GM21360 (cell line): Measurements from ENCODE around the gene USP32.
"Not testable (repeated sequence)": the region's sequence is repeated elsewhere in the genome, so short reads cannot be mapped to it uniquely, and the experiment has no call there.

Source experiments
- ATAC-seq: cut with Tn5 transposase; IDR thresholded peaks from one replicate; pipeline ENCODE4 v1.9.1; 2021; ENCODE audit warnings: mild to moderate bottlenecking, moderate library complexity; ENCODE audit not compliant: unreplicated experiment

The USP32 gene

GRCh38 chr17:60372790-60373483 is 19.0 kb downstream of the USP32 start:
- ATAC-seq = no peak

- ATAC-seq = no peak
These were observed 20.0 kb downstream of the USP32 start for GRCh38 chr17:60371818-60372510.

- ATAC-seq = no peak
These were observed 20.5 kb downstream of the USP32 start for GRCh38 chr17:60371416-60371815.

- no peak for ATAC-seq
These were observed 22.2 kb downstream of the USP32 start for GRCh38 chr17:60369727-60370126.

GRCh38 chr17:60363700-60364405 is 28.1 kb downstream of the USP32 start:
- no peak for ATAC-seq

- no peak for ATAC-seq
These were observed 29.6 kb downstream of the USP32 start for GRCh38 chr17:60362329-60362728.

- ATAC-seq = no peak
These were observed 30.0 kb downstream of the USP32 start for GRCh38 chr17:60361889-60362288.

- no peak for ATAC-seq
These were observed 32.5 kb downstream of the USP32 start for GRCh38 chr17:60359415-60359814.

GRCh38 chr17:60358606-60359225 is 33.2 kb downstream of the USP32 start:
- no peak for ATAC-seq

GRCh38 chr17:60356940-60357339 is 35.0 kb downstream of the USP32 start:
- ATAC-seq = no peak

GRCh38 chr17:60355663-60356594 is 36.0 kb downstream of the USP32 start:
- ATAC-seq = no peak

GRCh38 chr17:60354223-60354622 is 37.7 kb downstream of the USP32 start:
- no peak for ATAC-seq

- no peak for ATAC-seq
These were observed 38.2 kb downstream of the USP32 start for GRCh38 chr17:60353773-60354172.

GRCh38 chr17:60352569-60352968 is 39.4 kb downstream of the USP32 start:
- ATAC-seq = no peak

GRCh38 chr17:60352071-60352470 is 39.9 kb downstream of the USP32 start:
- ATAC-seq = no peak

GRCh38 chr17:60351012-60351695 is 40.8 kb downstream of the USP32 start:
- no peak for ATAC-seq

GRCh38 chr17:60348616-60349015 is 43.3 kb downstream of the USP32 start:
- ATAC-seq = no peak

GRCh38 chr17:60345233-60345632 is 46.7 kb downstream of the USP32 start:
- ATAC-seq = no peak

- ATAC-seq = not testable (repeated sequence)
These were observed 49.4 kb downstream of the USP32 start for GRCh38 chr17:60342492-60342891.

- ATAC-seq = no peak
These were observed 56.6 kb downstream of the USP32 start for GRCh38 chr17:60335289-60335688.
